ENCODE data around the gene KCNIP1.

KCNIP1 gene

DNA sequence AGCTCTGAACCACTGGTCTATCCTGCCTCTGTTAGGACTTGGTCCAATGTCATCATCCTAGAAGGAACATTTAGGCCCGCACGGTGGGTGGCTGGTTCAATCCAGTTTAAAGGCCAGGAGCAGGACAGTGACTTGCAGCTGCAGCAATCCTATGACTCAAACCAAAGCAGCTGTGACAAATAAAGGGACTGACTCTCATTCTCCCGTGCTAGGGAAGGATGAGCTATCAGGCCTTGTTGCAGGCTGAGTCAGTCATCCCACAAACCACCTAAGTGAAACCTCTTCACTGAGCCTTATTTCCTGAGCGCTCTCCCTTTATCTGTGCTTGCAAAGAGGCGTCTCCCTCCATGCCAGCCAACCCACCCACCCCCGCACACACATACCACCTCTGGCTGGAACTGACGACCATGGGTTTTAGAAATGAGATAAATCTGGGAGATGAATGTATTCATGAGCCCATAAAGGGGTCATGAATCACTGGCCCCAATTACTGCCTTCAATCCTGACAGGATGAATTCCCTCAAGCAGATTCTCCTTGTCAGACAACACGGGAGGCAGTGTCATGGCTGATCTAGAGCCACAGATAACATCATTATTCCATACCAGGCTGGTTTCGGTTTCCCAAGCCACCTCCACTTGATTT lies 93.4 kb downstream of the KCNIP1 start:
- Mint-ChIP-seq H3K36me3 (no peaks in the 10 kb centered on the region), H3K27ac (no peak overlapping the region), H3K4me3 (no peak overlapping the region), H3K4me1 (no peaks in the 10 kb centered on the region), H3K27me3 (peaks cover 35% of the 10 kb centered on the region), H3K9me3 (no peaks in the 10 kb centered on the region)
- ATAC-seq = no peak

DNA sequence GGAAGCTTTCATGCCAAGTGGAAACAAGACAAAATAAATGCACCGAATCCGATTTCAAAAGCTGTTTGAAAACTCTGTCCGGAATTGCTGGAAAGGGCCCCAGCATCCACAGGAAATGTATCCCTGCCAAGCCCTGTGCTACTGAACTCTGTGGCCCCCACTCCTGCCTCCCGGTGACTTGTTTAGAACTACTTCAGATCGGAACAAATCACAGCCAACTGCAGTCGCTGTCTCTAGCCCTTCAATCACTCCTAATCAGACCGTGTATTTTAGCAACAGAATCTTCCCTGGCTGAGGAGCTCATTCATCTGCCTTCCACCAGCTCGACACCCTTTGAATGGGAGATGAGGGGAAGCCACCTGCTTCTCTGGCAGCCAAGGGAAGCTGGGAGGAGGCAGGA lies 94.1 kb downstream of the KCNIP1 start:
- Mint-ChIP-seq H3K27me3 (peaks cover 35% of the 10 kb centered on the region), H3K9me3 (no peaks in the 10 kb centered on the region), H3K4me3 (no peak overlapping the region), H3K27ac (no peak overlapping the region), H3K4me1 (no peaks in the 10 kb centered on the region), H3K36me3 (no peaks in the 10 kb centered on the region)
- ATAC-seq = no peak

DNA sequence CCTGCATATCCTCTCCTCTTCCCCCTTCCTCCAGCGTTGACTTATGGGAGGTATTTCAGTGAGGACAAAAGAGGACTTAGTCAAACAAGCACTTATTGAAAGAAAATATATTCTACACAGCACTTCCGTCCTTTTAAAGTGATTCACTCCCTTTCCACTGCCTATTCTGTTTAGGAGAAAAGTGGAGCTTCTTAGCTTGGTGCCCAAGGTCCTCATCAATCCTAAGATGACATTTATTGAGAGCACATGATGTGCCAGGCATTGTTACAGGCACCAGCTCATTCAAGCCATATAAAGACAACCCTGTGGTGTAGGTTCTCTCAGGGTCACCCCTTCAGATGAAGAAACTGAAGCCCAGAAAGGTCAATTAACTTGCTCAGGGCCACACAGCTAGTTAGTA lies 95.9 kb downstream of the KCNIP1 start:
- Mint-ChIP-seq H3K4me1 (no peaks in the 10 kb centered on the region), H3K27ac (no peak overlapping the region), H3K36me3 (no peaks in the 10 kb centered on the region), H3K4me3 (no peak overlapping the region), H3K27me3 (peaks cover 35% of the 10 kb centered on the region), H3K9me3 (no peaks in the 10 kb centered on the region)
- no peak for ATAC-seq

DNA sequence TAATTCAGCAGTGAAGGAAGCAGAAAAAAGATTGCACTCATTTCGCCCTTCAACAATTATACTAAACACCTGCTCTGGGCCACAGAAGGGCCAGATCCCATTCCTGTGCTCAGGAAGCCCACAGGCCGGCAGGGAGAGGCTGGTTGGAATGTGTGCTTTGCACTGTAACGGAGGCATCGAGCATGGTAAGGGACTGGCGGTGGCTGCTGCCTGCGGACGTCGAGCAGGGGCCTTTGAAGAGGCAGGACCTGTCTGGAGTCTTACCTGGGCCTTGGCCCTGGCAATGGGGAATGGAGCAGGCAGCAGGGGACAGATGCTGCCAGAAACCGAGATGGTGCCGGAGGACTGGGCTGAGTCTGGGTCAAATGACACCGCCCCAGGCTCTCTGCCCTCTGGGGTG lies 97.8 kb downstream of the KCNIP1 start:
- no peaks in the 10 kb centered on the region for H3K4me1 Mint-ChIP-seq
- H3K36me3 Mint-ChIP-seq = no peaks in the 10 kb centered on the region
- no peak overlapping the region for H3K27ac Mint-ChIP-seq
- no peak overlapping the region for H3K4me3 Mint-ChIP-seq
- no peak for ATAC-seq
- no peaks in the 10 kb centered on the region for H3K9me3 Mint-ChIP-seq
- peaks cover 28% of the 10 kb centered on the region for H3K27me3 Mint-ChIP-seq

DNA sequence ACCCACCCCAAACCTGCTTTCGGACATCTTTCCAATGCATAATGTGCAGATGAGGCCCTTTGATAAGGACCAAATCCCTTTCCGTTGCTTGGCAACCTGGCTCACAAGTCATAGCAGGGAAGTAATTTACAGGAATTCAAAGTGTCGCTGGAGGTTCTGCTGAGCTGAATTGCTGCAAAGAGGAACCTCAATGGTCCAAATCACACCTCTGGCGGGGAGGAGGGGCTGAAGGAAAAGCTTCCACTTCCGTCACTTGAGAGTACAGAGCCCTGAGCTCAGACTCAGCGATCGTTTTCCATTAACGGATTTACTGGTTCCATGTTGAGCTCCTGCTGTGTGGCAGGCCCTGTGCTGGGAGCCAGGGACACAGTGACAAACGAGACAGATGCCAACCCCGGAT lies 99.3 kb downstream of the KCNIP1 start:
- no peaks in the 10 kb centered on the region for H3K9me3 Mint-ChIP-seq
- ATAC-seq = no peak
- no peak overlapping the region for H3K27ac Mint-ChIP-seq
- peaks cover 21% of the 10 kb centered on the region for H3K27me3 Mint-ChIP-seq
- H3K4me1 Mint-ChIP-seq = no peaks in the 10 kb centered on the region
- H3K4me3 Mint-ChIP-seq = no peak overlapping the region
- no peaks in the 10 kb centered on the region for H3K36me3 Mint-ChIP-seq

DNA sequence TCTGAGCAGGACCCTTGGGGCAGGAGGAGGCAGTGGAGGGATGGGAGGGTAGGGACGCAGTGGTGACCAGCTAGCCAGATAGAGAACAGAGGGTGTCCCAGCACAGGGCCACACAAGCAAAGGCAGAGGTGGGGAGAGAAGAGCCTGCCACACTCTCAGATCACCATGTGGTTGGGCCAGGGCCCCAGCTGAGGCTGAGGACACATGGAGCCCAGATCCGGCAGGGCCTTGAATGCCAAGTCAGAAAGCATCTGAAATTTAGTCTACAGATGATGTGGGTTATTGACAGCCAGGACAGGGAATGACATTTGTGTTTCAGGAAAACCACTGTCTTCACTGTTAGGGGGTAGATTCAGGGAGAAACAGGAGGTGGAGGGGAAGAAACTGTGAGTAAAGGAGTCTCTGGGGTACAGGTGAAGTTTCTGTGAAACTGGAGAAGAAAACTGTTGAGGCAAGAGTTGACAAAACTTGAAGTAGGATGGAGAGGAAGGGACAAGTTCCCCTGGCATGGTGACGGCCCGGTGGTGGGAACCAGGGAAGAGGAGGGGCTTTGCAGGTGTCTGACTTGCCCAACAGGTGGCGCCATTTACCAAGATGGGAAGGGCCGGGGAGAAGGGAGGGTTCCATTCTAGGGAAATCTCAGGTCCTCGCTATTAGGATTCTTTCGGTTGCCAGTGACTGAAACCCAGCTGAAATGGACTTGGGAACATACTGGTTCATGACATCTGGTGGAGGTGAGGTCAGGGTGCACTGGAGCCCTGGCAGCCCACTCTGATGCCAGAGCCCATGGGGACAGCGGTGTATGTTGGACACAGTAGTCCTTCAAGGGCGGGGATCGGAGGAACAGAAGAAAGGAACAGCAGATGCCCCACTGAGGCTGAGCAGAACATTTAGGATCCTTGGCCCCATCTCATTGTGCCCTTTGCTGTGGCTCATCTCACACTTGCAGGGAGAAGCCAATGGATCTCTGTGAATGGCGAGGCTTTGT lies 100.1 kb downstream of the KCNIP1 start:
- H3K4me1 Mint-ChIP-seq = no peaks in the 10 kb centered on the region
- peaks cover 15% of the 10 kb centered on the region for H3K27me3 Mint-ChIP-seq
- no peaks in the 10 kb centered on the region for H3K36me3 Mint-ChIP-seq
- no peak overlapping the region for H3K4me3 Mint-ChIP-seq
- H3K9me3 Mint-ChIP-seq = no peaks in the 10 kb centered on the region
- H3K27ac Mint-ChIP-seq = no peak overlapping the region
- no peak for ATAC-seq

DNA sequence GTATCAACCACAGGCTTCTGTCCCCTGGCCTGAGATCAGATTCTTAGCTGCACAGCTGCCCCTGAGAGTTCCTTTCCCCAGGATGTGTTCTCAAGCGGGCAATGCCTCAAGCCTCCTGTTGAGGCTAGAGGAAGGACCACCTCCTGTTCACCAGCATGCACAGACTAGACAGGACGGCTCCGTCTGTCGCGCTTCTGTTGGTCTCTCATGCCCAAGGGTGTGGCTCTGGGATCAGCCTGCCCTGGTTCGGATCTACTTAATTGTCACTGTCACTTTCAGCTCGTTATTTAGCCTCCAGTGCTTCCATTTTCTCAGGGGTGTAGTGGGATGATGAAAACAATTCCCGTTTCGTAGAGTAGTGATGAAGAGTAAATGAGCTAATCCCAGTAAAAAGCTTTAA lies 103.1 kb downstream of the KCNIP1 start:
- no peaks in the 10 kb centered on the region for H3K27me3 Mint-ChIP-seq
- ATAC-seq = no peak
- H3K27ac Mint-ChIP-seq = no peak overlapping the region
- no peaks in the 10 kb centered on the region for H3K4me1 Mint-ChIP-seq
- H3K36me3 Mint-ChIP-seq = no peaks in the 10 kb centered on the region
- H3K4me3 Mint-ChIP-seq = no peak overlapping the region
- H3K9me3 Mint-ChIP-seq = no peaks in the 10 kb centered on the region

DNA sequence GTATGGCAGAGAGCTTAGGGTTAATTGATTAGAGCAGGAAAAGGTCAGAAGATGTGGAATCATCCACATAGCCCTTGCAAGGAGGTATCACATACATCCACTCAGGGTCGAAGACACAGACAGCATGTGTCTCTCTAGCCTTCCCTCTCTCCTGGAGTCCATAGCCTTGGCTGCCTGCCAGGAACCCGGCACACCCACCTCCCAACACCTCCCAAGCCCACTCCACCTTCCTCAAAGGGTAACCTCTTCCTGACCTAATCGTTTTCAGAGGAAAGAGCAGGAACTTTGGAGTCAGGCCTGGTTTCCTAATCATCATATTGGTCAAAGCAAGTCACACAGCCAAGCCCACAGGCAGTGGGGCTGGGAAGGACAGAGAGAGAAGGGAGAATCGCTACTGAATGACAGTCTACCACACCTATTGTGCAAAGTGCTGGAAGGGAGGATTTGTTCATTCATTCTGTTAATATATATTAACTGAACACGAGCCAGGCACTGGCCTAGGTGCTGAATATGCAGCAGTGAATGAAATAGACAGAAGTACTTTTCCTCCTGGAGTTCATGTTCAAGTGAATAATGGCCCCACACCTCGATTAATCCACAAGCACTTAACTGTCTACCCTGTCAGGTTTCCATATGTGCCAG lies 107.8 kb downstream of the KCNIP1 start:
- H3K9me3 Mint-ChIP-seq = no peaks in the 10 kb centered on the region
- no peak for ATAC-seq
- no peaks in the 10 kb centered on the region for H3K36me3 Mint-ChIP-seq
- H3K4me3 Mint-ChIP-seq = no peak overlapping the region
- H3K27me3 Mint-ChIP-seq = peaks cover 2% of the 10 kb centered on the region
- no peak overlapping the region for H3K27ac Mint-ChIP-seq
- H3K4me1 Mint-ChIP-seq = no peaks in the 10 kb centered on the region

DNA sequence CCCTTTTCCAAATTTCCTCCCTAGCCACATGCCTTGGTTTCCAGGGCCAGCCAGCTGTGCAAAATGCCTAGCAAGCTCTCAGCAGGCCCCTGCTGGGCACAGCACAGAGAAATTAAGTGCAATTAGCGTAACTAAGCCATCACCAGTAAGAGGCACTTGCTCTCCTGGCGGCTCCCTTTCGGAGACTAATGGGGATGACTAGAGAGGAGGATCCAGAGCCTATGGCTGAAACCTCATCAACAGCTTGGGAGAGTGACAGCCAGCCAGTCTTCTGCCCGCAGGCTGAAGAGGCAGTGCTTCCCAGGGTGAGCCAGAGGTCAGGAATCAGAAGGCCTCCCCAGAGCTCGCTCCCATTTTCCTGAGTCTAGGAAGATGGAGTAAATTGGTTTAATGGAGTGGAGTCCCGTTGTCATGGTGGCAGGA lies 108.4 kb downstream of the KCNIP1 start:
- H3K9me3 Mint-ChIP-seq = no peaks in the 10 kb centered on the region
- no peak for ATAC-seq

DNA sequence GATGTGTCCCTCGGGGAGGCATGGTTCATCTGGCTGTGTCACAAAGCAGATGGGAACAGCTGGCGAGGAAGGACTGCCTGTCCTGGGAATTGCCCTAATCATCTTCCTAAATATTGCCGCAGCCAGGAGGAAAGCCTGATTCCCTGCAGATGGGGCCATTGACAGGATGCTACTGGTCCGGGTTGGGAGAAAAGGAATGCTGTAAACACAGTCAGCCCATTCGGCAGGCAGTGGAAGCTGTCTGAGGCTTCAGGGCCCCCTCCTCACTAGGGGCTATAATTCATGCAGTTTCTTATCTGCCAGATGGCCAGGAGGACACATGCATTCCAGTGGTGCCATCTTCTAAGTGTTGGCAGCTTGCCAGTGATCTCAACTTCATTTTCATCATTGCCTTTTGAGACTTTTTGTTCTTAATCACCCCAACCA lies 110.3 kb downstream of the KCNIP1 start:
- no peak overlapping the region for H3K4me3 Mint-ChIP-seq
- no peaks in the 10 kb centered on the region for H3K4me1 Mint-ChIP-seq
- H3K27ac Mint-ChIP-seq = no peak overlapping the region
- no peak for ATAC-seq
- H3K27me3 Mint-ChIP-seq = peaks cover 10% of the 10 kb centered on the region
- H3K9me3 Mint-ChIP-seq = no peaks in the 10 kb centered on the region
- no peaks in the 10 kb centered on the region for H3K36me3 Mint-ChIP-seq

More for the DNA sequence above, 108.4 kb downstream of the KCNIP1 start:
- peaks cover 9% of the 10 kb centered on the region for H3K27me3 Mint-ChIP-seq
- no peak overlapping the region for H3K4me3 Mint-ChIP-seq
- no peaks in the 10 kb centered on the region for H3K36me3 Mint-ChIP-seq
- H3K4me1 Mint-ChIP-seq = no peaks in the 10 kb centered on the region
- no peak overlapping the region for H3K27ac Mint-ChIP-seq

DNA sequence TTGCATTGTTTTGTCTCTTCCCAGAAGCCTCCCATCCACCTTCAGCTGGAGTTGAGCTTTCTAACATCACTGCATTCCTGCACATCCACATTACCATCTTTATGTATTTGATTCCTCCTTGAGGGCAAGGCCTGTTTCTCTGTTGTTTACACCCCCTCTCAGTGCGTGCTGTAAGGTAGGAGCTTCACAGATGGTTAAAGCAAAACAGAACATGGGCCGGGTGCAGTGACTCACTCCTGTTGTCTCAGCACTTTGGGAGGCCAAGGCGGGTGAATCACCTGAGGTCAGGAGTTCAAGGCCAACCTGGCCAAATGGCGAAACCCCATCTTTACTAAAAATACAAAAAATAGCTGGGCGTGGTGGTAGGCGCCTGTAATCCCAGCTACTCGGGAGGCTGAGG lies 110.9 kb downstream of the KCNIP1 start:
- H3K9me3 Mint-ChIP-seq = no peaks in the 10 kb centered on the region
- no peaks in the 10 kb centered on the region for H3K4me1 Mint-ChIP-seq
- ATAC-seq = no peak
- H3K27ac Mint-ChIP-seq = no peak overlapping the region
- peaks cover 10% of the 10 kb centered on the region for H3K27me3 Mint-ChIP-seq
- no peaks in the 10 kb centered on the region for H3K36me3 Mint-ChIP-seq
- no peak overlapping the region for H3K4me3 Mint-ChIP-seq

DNA sequence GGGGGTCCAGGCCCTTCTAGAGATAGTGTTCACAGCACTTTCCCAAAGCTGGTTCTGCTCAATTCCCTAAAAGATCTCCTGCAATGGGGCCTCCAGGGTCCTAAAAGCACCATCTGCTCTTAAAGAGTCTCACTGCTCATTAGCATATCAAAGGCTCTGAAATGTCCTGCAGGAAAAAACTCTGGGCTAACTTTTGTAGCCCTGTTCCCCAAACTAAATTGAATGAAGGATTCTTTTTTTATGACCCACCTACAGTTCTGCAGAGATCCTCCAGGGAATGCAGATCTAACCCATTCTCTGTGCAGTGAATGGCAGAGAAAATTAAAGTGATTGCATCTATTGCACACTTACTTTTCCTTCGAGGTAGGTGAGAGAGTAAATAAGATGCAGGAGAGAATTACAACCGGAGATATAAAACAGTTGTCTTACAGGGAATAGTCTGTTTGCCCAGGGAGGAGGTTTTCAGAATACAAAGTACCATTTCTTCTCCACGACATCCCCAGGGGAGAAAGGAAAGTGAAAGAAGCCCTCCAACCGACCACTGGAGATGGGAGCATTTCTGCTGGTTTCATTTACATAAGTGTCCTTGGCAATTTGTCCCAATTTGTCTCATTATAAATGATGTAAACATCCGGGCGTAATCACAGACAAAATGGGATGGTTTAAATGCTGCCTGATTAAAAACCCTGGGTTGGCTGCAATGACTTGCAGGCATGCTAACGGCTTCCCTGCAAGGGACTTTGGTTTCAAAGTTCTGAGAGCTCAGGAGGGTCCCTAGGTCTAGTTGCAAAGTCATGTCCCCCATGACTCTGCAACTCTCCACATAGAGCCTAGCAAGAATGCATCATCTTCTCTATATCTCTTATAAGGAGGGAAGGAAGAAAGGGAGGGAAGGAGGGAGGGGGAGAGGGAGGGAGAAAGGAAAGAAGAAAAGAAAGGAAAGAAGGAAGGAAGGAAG lies 114.0 kb downstream of the KCNIP1 start:
- Mint-ChIP-seq H3K4me3 (no peak overlapping the region), H3K4me1 (no peaks in the 10 kb centered on the region), H3K36me3 (no peaks in the 10 kb centered on the region), H3K9me3 (no peaks in the 10 kb centered on the region), H3K27me3 (peaks cover 10% of the 10 kb centered on the region), H3K27ac (no peak overlapping the region)
- ATAC-seq = no peak

DNA sequence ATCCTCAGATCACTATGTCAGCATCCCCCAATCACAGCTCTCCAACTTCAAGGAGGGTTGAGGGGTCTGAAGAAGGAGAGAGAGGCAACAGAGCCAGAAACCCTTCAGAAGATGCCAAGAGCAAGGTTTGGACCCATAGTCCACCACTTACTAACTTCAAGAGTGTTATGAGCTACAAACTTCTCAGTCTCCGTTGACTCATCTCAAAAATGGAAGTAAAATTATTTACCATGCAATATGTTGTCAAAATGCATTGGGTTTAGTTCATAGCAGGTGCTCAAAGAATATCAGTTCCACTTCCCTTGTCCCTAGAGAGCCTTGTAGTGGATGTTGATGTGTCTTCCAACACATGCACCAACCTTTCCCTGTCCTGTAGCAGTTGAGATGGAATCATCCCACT lies 116.0 kb downstream of the KCNIP1 start:
- H3K27ac Mint-ChIP-seq = no peak overlapping the region
- no peaks in the 10 kb centered on the region for H3K4me1 Mint-ChIP-seq
- ATAC-seq = no peak
- H3K36me3 Mint-ChIP-seq = no peaks in the 10 kb centered on the region
- peaks cover 21% of the 10 kb centered on the region for H3K27me3 Mint-ChIP-seq
- H3K4me3 Mint-ChIP-seq = no peak overlapping the region
- no peaks in the 10 kb centered on the region for H3K9me3 Mint-ChIP-seq

DNA sequence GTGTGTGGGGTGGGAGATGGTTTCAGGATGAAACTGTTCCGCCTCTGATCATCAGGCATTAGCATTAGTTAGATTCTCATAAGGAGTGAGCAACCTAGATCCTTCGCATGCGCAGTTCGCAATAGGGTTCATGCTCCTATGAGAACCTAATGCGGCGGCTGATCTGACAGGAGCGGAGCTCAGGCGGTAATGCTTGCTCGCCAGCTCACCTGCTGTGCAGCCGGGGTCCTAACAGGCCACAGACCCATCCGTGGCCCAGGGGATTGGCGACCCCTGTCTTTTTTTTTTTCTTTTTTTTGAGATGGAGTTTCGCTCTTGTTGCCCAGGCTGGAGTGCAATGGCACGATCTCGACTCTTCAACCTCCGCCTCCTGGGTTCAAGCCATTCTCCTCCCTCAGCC lies 119.1 kb downstream of the KCNIP1 start:
- Mint-ChIP-seq H3K4me1 (no peaks in the 10 kb centered on the region), H3K9me3 (no peaks in the 10 kb centered on the region), H3K36me3 (no peaks in the 10 kb centered on the region), H3K4me3 (no peak overlapping the region), H3K27me3 (peaks cover 18% of the 10 kb centered on the region), H3K27ac (no peak overlapping the region)
- ATAC-seq = no peak

All from stimulated activated memory B cell treated with anti-CD40 and anti-IgM and Interleukin-4, amounts not matched to agents 10 μg/mL and 1 μg/mL and 100 μg/mL, for 72 hours (primary cell).